ENCODE results near the gene THOC7. TPM values are rescaled to one million over a fixed set of nuclear protein-coding genes. Genes with fewer than 3 reads are reported as not detected.

THOC7 gene
- total and polyA plus RNA-seq, 3 donors from 2014 or later: 22.5 to 85.5 (median 42.9) TPM

GRCh38 chr3:63849175-63849574, 14.4 kb downstream of the THOC7 start:
- 92 to 93% methylated on average over 3 to 4 of the region's 4 CpGs for WGBS, 2 donors
- intact Hi-C loops (cut with DNase I; ENCODE audit: low total_unique reads): no loop called here

GRCh38 chr3:63847718-63848450, 15.7 kb downstream of the THOC7 start:
- TF ChIP-seq, protein P1, sequence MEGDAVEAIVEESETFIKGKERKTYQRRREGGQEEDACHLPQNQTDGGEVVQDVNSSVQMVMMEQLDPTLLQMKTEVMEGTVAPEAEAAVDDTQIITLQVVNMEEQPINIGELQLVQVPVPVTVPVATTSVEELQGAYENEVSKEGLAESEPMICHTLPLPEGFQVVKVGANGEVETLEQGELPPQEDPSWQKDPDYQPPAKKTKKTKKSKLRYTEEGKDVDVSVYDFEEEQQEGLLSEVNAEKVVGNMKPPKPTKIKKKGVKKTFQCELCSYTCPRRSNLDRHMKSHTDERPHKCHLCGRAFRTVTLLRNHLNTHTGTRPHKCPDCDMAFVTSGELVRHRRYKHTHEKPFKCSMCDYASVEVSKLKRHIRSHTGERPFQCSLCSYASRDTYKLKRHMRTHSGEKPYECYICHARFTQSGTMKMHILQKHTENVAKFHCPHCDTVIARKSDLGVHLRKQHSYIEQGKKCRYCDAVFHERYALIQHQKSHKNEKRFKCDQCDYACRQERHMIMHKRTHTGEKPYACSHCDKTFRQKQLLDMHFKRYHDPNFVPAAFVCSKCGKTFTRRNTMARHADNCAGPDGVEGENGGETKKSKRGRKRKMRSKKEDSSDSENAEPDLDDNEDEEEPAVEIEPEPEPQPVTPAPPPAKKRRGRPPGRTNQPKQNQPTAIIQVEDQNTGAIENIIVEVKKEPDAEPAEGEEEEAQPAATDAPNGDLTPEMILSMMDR (IDR thresholded peaks at IDR 0.05): no peak
- no peak for TF ChIP-seq POLR2A (IDR thresholded peaks at IDR 0.05)
- Histone ChIP-seq H3K4me1 (no peaks in the 10 kb centered on the region), H3K27me3 (no peaks in the 10 kb centered on the region), H3K4me3 (no peak overlapping the region), H3K36me3 (ENCODE audit: low read depth, missing control alignments) (no peaks in the 10 kb centered on the region), H3K27ac (no peak overlapping the region), H3K9me3 (no peaks in the 10 kb centered on the region)
- DNase-seq: no peak
- WGBS, 2 donors: 57 to 89% methylated on average over 1 of the region's 1 CpG
- intact Hi-C loops (cut with DNase I; ENCODE audit: low total_unique reads): no loop called here

More at GRCh38 chr3:63849175-63849574, 14.4 kb downstream of the THOC7 start:
- H3K9me3 ChIP-seq: no peaks in the 10 kb centered on the region
- H3K36me3 ChIP-seq (ENCODE audit: low read depth, missing control alignments): no peaks in the 10 kb centered on the region
- no peak for TF ChIP-seq POLR2A (IDR thresholded peaks at IDR 0.05)
- TF ChIP-seq, protein P1 (IDR thresholded peaks at IDR 0.05): no peak
- H3K27ac ChIP-seq: no peak overlapping the region
- no peaks in the 10 kb centered on the region for H3K27me3 ChIP-seq
- no peaks in the 10 kb centered on the region for H3K4me1 ChIP-seq
- DNase-seq: no peak
- no peak overlapping the region for H3K4me3 ChIP-seq

DNA sequence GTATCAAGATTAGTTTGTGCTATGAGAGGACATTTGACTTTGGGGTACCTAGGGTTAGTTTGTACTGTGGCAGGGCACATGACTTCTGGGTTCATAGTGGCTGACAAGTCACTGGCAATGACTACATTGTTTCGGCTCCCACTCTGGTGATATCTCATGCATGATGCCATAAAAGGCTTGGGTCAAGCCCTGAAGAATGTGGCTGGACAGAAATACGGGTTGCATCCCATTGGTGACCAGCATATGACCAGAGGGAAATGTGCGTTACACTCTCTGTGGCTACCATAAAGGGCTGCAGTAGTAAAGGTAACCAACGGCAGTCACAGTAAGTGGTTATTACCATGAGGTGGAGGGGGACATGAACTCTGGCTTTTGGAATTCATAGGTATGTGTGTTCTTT, 18.4 kb downstream of the THOC7 start:
- Histone ChIP-seq H3K36me3 (ENCODE audit: low read depth, missing control alignments) (no peaks in the 10 kb centered on the region), H3K4me3 (no peak overlapping the region), H3K27ac (no peak overlapping the region), H3K4me1 (no peaks in the 10 kb centered on the region), H3K9me3 (no peaks in the 10 kb centered on the region), H3K27me3 (no peaks in the 10 kb centered on the region)
- WGBS, 2 donors: 84 to 85% methylated on average over 4 of the region's 4 CpGs
- TF ChIP-seq POLR2A (IDR thresholded peaks at IDR 0.05): no peak
- TF ChIP-seq, protein P1 (IDR thresholded peaks at IDR 0.05): no peak
- DNase-seq: no peak
- intact Hi-C loops (cut with DNase I; ENCODE audit: low total_unique reads): no loop called here

DNA sequence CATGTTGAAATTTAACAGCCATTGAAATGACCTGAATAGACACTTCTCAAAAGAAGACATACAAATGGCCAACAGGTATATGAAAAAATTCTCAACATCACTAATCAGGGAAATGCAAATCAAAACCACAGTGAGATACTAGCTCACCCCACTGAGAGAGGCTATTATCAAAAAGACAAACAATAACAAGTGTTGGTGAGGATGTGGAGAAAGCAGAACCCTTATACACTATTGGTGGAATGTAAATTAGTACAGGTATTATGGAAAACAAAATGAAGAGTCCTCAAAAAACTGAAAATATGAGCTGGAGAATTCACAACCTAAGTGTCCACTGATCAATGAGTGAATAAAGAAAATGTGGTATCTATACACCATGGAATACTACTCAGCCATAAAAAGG, 21.5 kb downstream of the THOC7 start:
- intact Hi-C loops (cut with DNase I; ENCODE audit: low total_unique reads): no loop called here
- Histone ChIP-seq H3K4me1 (no peaks in the 10 kb centered on the region), H3K9me3 (no peaks in the 10 kb centered on the region), H3K4me3 (no peak overlapping the region), H3K27ac (no peak overlapping the region), H3K36me3 (ENCODE audit: low read depth, missing control alignments) (no peaks in the 10 kb centered on the region), H3K27me3 (no peaks in the 10 kb centered on the region)
- no peak for TF ChIP-seq POLR2A (IDR thresholded peaks at IDR 0.05)
- TF ChIP-seq, protein P1 (IDR thresholded peaks at IDR 0.05): no peak
- no peak for DNase-seq

- H3K36me3 ChIP-seq (ENCODE audit: low read depth, missing control alignments): no peaks in the 10 kb centered on the region
- no peak for TF ChIP-seq POLR2A (IDR thresholded peaks at IDR 0.05)
- TF ChIP-seq, protein P1 (IDR thresholded peaks at IDR 0.05): no peak
- H3K27ac ChIP-seq: no peak overlapping the region
- 0 to 34% methylated on average over 1 of the region's 1 CpG for WGBS, 2 donors
- no peaks in the 10 kb centered on the region for H3K27me3 ChIP-seq
- no peak for DNase-seq
- no peaks in the 10 kb centered on the region for H3K4me1 ChIP-seq
- no peaks in the 10 kb centered on the region for H3K9me3 ChIP-seq
- no peak overlapping the region for H3K4me3 ChIP-seq
- intact Hi-C loops (cut with DNase I; ENCODE audit: low total_unique reads): no loop called here
Observed at GRCh38 chr3:63841704-63842103, 21.9 kb downstream of the THOC7 start.
